ENCODE data around the gene LCLAT1. TPM values are rescaled to one million over a fixed set of nuclear protein-coding genes. Genes with fewer than 3 reads are reported as not detected.
A peak's percentile ranks its signal among the peaks of the same experiment; 100 is the strongest.

Gene LCLAT1
- total and polyA plus RNA-seq, 8 donors: 2.0 to 15.0 (median 9.8) TPM

DNA sequence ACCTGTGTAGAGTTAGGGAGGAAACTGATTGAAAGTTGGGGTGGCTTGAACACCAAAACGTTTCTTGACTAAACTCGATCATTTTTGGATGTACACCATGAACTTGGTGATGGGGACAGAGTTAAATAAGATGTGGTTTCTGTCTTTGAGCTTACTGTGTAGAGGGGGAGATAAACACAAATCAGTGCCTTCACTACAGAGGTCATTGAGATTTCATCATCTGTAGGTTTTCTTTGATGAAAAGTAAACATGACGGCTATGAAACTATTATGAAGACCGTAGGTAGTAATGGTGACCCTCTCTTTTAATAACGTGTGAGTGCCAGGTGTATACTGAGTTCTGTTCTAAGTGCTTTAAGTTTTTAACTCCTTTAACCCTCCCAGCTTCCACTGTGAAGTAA lies 6.5 kb downstream of the LCLAT1 start:
- Histone ChIP-seq H3K27ac (no peak overlapping the region), H3K27me3 (no peaks in the 10 kb centered on the region), H3K36me3 (no peaks in the 10 kb centered on the region), H3K4me1 (peaks cover 5 to 25% (median 14%) of the 10 kb centered on the region in 3 donors), H3K4me3 (no peak overlapping the region), H3K9me3 (no peaks in the 10 kb centered on the region)
- no peak for TF ChIP-seq CTCF (IDR thresholded peaks at IDR 0.05)
- ATAC-seq (no peak), FAIRE-seq (no peak), DNase-seq (no peak)
- 75 to 78% methylated on average over 5 of the region's 5 CpGs for WGBS, 2 donors
- intact Hi-C loops (cut with DNase I): no loop called here

- Histone ChIP-seq H3K9me3 (no peaks in the 10 kb centered on the region), H3K36me3 (no peaks in the 10 kb centered on the region), H3K27me3 (no peaks in the 10 kb centered on the region), H3K4me3 (no peak overlapping the region), H3K4me1 (peaks cover 5 to 19% (median 9%) of the 10 kb centered on the region in 3 donors), H3K27ac (no peak overlapping the region)
- intact Hi-C loops (cut with DNase I): no loop called here
- FAIRE-seq (no peak), DNase-seq (no peak), ATAC-seq (peak in 2 of 4 donors; percentile 31 to 33)
- no peak for TF ChIP-seq CTCF (IDR thresholded peaks at IDR 0.05)
- 50 to 55% methylated on average over 6 of the region's 6 CpGs for WGBS, 2 donors
Observed at GRCh38 chr2:30454571-30454970, 7.5 kb downstream of the LCLAT1 start.

GRCh38 chr2:30455114-30455738 lies 8.2 kb downstream of the LCLAT1 start:
- no peak overlapping the region for H3K27ac ChIP-seq
- TF ChIP-seq CTCF (IDR thresholded peaks at IDR 0.05): no peak
- WGBS, 2 donors: 33 to 41% methylated on average over 7 of the region's 7 CpGs
- H3K4me3 ChIP-seq: no peak overlapping the region
- H3K4me1 ChIP-seq: peaks cover 0 to 12% (median 9%) of the 10 kb centered on the region in 3 donors
- FAIRE-seq: no peak
- no peaks in the 10 kb centered on the region for H3K9me3 ChIP-seq
- intact Hi-C loops (cut with DNase I): no loop called here
- no peaks in the 10 kb centered on the region for H3K36me3 ChIP-seq
- H3K27me3 ChIP-seq: no peaks in the 10 kb centered on the region
- no peak for DNase-seq
- peak in 3 of 4 donors; percentile 27 to 69 (median 30) for ATAC-seq

GRCh38 chr2:30456106-30456505 lies 9.1 kb downstream of the LCLAT1 start:
- TF ChIP-seq CTCF (IDR thresholded peaks at IDR 0.05): no peak
- no peak overlapping the region for H3K27ac ChIP-seq
- intact Hi-C loops (cut with DNase I): no loop called here
- no peaks in the 10 kb centered on the region for H3K36me3 ChIP-seq
- FAIRE-seq (no peak), DNase-seq (no peak), ATAC-seq (no peak)
- H3K4me1 ChIP-seq: peaks cover 0 to 11% (median 9%) of the 10 kb centered on the region in 3 donors
- H3K27me3 ChIP-seq: no peaks in the 10 kb centered on the region
- H3K4me3 ChIP-seq: no peak overlapping the region
- H3K9me3 ChIP-seq: no peaks in the 10 kb centered on the region
- WGBS, 2 donors: 96 to 97% methylated on average over 2 of the region's 2 CpGs

DNA sequence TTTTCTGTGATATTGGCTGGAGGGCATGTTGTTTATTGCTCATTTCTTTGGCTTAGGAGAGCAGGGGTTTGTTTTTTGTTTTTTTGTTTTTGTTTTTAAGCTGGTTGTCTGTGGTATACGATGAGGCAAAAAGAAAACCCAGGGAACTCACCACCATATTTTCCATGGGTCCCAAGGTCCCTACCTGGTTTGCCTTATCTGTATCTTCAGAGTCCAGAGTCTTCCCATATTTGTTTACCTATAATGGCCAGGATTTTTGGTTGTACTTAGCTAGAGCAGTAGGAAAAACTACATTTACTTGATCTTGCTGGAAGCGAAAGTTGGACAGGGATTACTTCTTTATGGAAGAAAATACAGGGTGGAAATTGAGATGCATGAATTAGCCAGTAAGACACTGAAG lies 9.5 kb downstream of the LCLAT1 start:
- no peaks in the 10 kb centered on the region for H3K27me3 ChIP-seq
- TF ChIP-seq CTCF (IDR thresholded peaks at IDR 0.05): no peak
- H3K36me3 ChIP-seq: no peaks in the 10 kb centered on the region
- DNase-seq (no peak), FAIRE-seq (no peak), ATAC-seq (no peak)
- peaks cover 0 to 11% (median 9%) of the 10 kb centered on the region in 3 donors for H3K4me1 ChIP-seq
- no peak overlapping the region for H3K4me3 ChIP-seq
- no peak overlapping the region for H3K27ac ChIP-seq
- 91 to 98% methylated on average over 2 of the region's 2 CpGs for WGBS, 2 donors
- intact Hi-C loops (cut with DNase I): no loop called here
- no peaks in the 10 kb centered on the region for H3K9me3 ChIP-seq

Measured in pancreas (tissue), 10 donors.